SK-N-SH treated with all-trans-retinoic acid at 6 μM for 48 hours (cell line): ENCODE data around the gene PTPRO.

Experiments
- ATAC-seq: fragments of 200-7000 bp; cut with Tn5 transposase; 3 replicates; pipeline ENCODE4 v1.9.1; 2020; ENCODE audit warnings: mild to moderate bottlenecking, moderate library complexity
- ARNTL ChIP-seq: fragments of 450-650 bp; formaldehyde crosslinking; IDR thresholded peaks from 2 replicates; pipeline ENCODE4 v1.5.0; 2020; ENCODE audit warnings: low read depth, mild to moderate bottlenecking, moderate library complexity, borderline replicate concordance
- BACH2 ChIP-seq: fragments of 250-450 bp; sonication (Bioruptor Pico); IDR thresholded peaks from 2 replicates; pipeline ENCODE4 v1.9.0; 2021; ENCODE audit warnings: mild to moderate bottlenecking, borderline replicate concordance
- CSDC2 ChIP-seq: fragments of 250-450 bp; sonication (Bioruptor Pico); IDR thresholded peaks from 2 replicates; pipeline ENCODE4 v1.5.0; 2020; ENCODE audit warnings: mild to moderate bottlenecking, moderate library complexity
- ESRRG ChIP-seq: fragments of 250-450 bp; sonication (Bioruptor Pico); IDR thresholded peaks from 2 replicates; pipeline ENCODE4 v1.6.1; 2021; ENCODE audit warnings: mild to moderate bottlenecking
- GLIS3 ChIP-seq: fragments of 250-450 bp; sonication (Bioruptor Pico); IDR thresholded peaks from 2 replicates; pipeline ENCODE4 v1.5.0; 2020; ENCODE audit warnings: mild to moderate bottlenecking, moderate library complexity
- ISL1 ChIP-seq: fragments of 250-450 bp; sonication (Bioruptor Pico); IDR thresholded peaks from 2 replicates; pipeline ENCODE4 v2.1.2; 2022; ENCODE audit warnings: mild to moderate bottlenecking, moderate library complexity
- OSR1 ChIP-seq: fragments of 250-450 bp; sonication (Bioruptor Pico); IDR thresholded peaks from 2 replicates; pipeline ENCODE4 v1.8.0; 2022; ENCODE audit warnings: moderate library complexity, mild to moderate bottlenecking, inconsistent platforms
- PPARA ChIP-seq: fragments of 250-450 bp; sonication (Bioruptor Pico); IDR thresholded peaks from 2 replicates; pipeline ENCODE4 v1.5.0; 2020; ENCODE audit warnings: mild to moderate bottlenecking, borderline replicate concordance
- RARB ChIP-seq: fragments of 250-450 bp; sonication (Bioruptor Pico); IDR thresholded peaks from 2 replicates; pipeline ENCODE4 v1.8.0; 2021; ENCODE audit warnings: mild to moderate bottlenecking, moderate library complexity
- SNAI2 ChIP-seq: fragments of 250-450 bp; sonication (Bioruptor Pico); IDR thresholded peaks from 2 replicates; pipeline ENCODE4 v1.5.0; 2020; ENCODE audit warnings: mild to moderate bottlenecking, moderate library complexity
- TCF4 ChIP-seq: fragments of 250-450 bp; sonication (Bioruptor Pico); IDR thresholded peaks from 2 replicates; pipeline ENCODE4 v1.8.0; 2021; ENCODE audit warnings: mild to moderate bottlenecking, moderate library complexity, borderline replicate concordance
- TOX ChIP-seq: fragments of 250-450 bp; sonication (Bioruptor Pico); IDR thresholded peaks from 2 replicates; pipeline ENCODE4 v1.8.0; 2021; ENCODE audit warnings: mild to moderate bottlenecking, moderate library complexity, borderline replicate concordance
- ZC3H10 ChIP-seq: fragments of 250-450 bp; sonication (Bioruptor Pico); IDR thresholded peaks from 2 replicates; pipeline ENCODE4 v1.5.1; 2021; ENCODE audit warnings: mild to moderate bottlenecking, moderate library complexity
- ZFP3 ChIP-seq: fragments of 250-450 bp; sonication (Bioruptor Pico); IDR thresholded peaks from 2 replicates; pipeline ENCODE4 v1.5.0; 2020; ENCODE audit warnings: mild to moderate bottlenecking, moderate library complexity
- ZFP30 ChIP-seq: fragments of 450-650 bp; formaldehyde crosslinking; IDR thresholded peaks from 2 replicates; pipeline ENCODE4 v1.5.0; 2022; ENCODE audit warnings: mild to moderate bottlenecking, moderate library complexity
- ZNF565 ChIP-seq: fragments of 450-650 bp; formaldehyde crosslinking; conservative IDR thresholded peaks from 2 replicates; pipeline ENCODE4 v1.5.0; 2020; ENCODE audit warnings: low read depth, mild to moderate bottlenecking, moderate library complexity
- TF ChIP-seq, protein P1 (sequence below): fragments of 250-450 bp; sonication (Bioruptor Pico); IDR thresholded peaks from 2 replicates; pipeline ENCODE4 v1.5.1; 2020; ENCODE audit warnings: low read depth, mild to moderate bottlenecking, moderate library complexity
- TF ChIP-seq, protein P2 (sequence below): fragments of 250-450 bp; sonication (Bioruptor Pico); IDR thresholded peaks from 2 replicates; pipeline ENCODE4 v1.8.0; 2021; ENCODE audit warnings: low read depth, mild to moderate bottlenecking, moderate library complexity, borderline replicate concordance
- TF ChIP-seq, protein P3 (sequence below): fragments of 250-450 bp; sonication (Bioruptor Pico); IDR thresholded peaks from 2 replicates; pipeline ENCODE4 v1.5.0; 2020; ENCODE audit warnings: mild to moderate bottlenecking, moderate library complexity
- TF ChIP-seq, protein P4 (sequence below): fragments of 250-450 bp; sonication (Bioruptor Pico); IDR thresholded peaks from 2 replicates; pipeline ENCODE4 v1.5.1; 2021; ENCODE audit warnings: mild to moderate bottlenecking, moderate library complexity

PTPRO gene

DNA sequence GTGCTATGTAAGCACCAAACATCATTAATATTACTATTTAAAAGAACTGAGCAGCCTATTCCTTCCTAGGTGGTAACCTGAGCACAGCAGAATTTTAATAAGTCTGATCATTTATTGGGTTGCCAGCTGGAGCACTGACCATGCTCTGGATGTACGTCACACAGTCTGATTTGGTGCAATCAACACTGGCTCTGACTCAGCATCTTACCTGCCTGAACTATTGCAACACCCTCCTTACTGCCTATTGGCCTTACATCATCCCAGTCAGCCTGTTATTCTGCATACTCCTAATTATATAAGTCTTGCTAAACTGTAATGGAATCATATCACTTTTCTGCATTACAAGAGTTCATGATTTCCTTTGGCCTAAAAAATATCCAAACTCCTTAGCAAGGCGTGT lies 149.7 kb downstream of the PTPRO start:
- TF ChIP-seq SNAI2 (no peak), ZFP30 (CRISPR knock-in tag) (no peak), ISL1 (CRISPR knock-in tag) (no peak), ARNTL (CRISPR knock-in tag) (no peak), CSDC2 (CRISPR knock-in tag) (no peak)
- TF ChIP-seq, protein P1, sequence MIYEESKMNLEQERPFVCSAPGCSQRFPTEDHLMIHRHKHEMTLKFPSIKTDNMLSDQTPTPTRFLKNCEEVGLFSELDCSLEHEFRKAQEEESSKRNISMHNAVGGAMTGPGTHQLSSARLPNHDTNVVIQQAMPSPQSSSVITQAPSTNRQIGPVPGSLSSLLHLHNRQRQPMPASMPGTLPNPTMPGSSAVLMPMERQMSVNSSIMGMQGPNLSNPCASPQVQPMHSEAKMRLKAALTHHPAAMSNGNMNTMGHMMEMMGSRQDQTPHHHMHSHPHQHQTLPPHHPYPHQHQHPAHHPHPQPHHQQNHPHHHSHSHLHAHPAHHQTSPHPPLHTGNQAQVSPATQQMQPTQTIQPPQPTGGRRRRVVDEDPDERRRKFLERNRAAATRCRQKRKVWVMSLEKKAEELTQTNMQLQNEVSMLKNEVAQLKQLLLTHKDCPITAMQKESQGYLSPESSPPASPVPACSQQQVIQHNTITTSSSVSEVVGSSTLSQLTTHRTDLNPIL (CRISPR knock-in tag) = no peak
- ATAC-seq = no peak

DNA sequence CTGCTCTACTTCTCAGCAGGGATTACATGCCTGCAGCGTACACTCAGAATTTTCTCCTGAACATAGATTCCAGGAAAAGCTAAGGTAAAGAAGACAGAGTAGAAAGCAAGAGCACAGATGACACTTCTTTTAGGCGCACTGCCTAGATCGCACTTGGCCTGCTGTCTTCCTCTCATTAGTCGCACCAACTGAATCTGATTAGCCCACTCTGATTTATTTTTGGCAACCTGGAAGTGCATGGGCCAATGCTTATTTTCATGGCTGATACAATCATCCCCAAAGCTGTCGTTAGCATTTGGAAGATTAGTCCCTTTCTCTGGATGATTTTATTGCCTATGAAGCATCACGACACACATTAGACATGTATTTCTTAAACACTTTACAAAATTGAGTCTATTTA lies 152.5 kb downstream of the PTPRO start:
- ATAC-seq = no peak

DNA sequence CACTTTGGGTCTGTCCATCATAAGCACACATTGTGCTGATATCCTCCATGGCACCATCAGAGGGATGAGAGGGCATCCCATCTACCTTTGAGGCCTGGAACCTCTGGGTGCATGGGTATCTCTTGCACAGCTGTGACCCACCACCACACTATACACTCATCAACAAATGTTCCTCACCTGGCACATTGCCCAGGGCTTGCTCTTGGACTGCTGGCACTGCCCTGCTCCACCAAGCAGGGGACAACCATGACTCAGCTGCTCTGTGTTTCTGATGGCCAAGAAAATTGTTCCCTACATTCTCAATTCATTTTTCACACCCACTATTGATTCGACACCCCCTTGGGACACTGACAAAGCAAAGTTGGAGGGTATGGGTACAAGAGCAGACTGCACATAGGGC lies 155.5 kb downstream of the PTPRO start:
- no peak for TF ChIP-seq ISL1 (CRISPR knock-in tag)
- no peak for TF ChIP-seq TCF4
- ATAC-seq = no peak

More for the DNA sequence above, 152.5 kb downstream of the PTPRO start:
- TF ChIP-seq TOX (CRISPR knock-in tag) (no peak), CSDC2 (CRISPR knock-in tag) (no peak)

DNA sequence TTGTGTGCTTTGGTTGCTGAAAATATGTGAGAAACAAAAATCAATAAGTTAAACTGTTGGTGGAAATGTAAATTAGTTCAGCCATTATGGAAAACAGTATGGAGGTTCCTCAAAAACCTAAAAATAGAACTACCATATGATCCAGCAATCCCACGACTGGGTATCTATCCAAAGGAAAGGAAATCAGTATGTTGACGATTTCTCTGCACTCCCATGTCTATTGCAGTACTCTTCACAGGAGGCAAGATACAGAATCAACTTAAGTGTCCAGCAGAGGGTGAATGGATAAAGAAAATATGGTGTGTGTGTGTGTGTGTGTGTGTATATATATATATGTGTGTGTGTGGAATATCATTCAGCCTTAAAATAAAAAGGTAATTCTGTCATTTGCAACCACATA lies 159.5 kb downstream of the PTPRO start:
- TF ChIP-seq, protein P2, sequence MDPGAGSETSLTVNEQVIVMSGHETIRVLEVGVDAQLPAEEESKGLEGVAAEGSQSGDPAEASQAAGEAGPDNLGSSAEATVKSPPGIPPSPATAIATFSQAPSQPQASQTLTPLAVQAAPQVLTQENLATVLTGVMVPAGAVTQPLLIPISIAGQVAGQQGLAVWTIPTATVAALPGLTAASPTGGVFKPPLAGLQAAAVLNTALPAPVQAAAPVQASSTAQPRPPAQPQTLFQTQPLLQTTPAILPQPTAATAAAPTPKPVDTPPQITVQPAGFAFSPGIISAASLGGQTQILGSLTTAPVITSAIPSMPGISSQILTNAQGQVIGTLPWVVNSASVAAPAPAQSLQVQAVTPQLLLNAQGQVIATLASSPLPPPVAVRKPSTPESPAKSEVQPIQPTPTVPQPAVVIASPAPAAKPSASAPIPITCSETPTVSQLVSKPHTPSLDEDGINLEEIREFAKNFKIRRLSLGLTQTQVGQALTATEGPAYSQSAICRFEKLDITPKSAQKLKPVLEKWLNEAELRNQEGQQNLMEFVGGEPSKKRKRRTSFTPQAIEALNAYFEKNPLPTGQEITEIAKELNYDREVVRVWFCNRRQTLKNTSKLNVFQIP = no peak
- TF ChIP-seq OSR1 = no peak
- no peak for TF ChIP-seq RARB
- TF ChIP-seq ZNF565 = no peak
- TF ChIP-seq CSDC2 (CRISPR knock-in tag) = no peak
- TF ChIP-seq ZFP3 (CRISPR knock-in tag) = no peak
- TF ChIP-seq PPARA (CRISPR knock-in tag) = no peak
- TF ChIP-seq, protein P3, sequence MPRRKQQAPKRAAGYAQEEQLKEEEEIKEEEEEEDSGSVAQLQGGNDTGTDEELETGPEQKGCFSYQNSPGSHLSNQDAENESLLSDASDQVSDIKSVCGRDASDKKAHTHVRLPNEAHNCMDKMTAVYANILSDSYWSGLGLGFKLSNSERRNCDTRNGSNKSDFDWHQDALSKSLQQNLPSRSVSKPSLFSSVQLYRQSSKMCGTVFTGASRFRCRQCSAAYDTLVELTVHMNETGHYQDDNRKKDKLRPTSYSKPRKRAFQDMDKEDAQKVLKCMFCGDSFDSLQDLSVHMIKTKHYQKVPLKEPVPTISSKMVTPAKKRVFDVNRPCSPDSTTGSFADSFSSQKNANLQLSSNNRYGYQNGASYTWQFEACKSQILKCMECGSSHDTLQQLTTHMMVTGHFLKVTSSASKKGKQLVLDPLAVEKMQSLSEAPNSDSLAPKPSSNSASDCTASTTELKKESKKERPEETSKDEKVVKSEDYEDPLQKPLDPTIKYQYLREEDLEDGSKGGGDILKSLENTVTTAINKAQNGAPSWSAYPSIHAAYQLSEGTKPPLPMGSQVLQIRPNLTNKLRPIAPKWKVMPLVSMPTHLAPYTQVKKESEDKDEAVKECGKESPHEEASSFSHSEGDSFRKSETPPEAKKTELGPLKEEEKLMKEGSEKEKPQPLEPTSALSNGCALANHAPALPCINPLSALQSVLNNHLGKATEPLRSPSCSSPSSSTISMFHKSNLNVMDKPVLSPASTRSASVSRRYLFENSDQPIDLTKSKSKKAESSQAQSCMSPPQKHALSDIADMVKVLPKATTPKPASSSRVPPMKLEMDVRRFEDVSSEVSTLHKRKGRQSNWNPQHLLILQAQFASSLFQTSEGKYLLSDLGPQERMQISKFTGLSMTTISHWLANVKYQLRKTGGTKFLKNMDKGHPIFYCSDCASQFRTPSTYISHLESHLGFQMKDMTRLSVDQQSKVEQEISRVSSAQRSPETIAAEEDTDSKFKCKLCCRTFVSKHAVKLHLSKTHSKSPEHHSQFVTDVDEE (CRISPR knock-in tag) = no peak
- TF ChIP-seq ESRRG (CRISPR knock-in tag) = no peak
- TF ChIP-seq, protein P4, sequence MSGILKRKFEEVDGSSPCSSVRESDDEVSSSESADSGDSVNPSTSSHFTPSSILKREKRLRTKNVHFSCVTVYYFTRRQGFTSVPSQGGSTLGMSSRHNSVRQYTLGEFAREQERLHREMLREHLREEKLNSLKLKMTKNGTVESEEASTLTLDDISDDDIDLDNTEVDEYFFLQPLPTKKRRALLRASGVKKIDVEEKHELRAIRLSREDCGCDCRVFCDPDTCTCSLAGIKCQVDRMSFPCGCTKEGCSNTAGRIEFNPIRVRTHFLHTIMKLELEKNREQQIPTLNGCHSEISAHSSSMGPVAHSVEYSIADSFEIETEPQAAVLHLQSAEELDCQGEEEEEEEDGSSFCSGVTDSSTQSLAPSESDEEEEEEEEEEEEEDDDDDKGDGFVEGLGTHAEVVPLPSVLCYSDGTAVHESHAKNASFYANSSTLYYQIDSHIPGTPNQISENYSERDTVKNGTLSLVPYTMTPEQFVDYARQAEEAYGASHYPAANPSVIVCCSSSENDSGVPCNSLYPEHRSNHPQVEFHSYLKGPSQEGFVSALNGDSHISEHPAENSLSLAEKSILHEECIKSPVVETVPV (CRISPR knock-in tag) = no peak
- TF ChIP-seq ISL1 (CRISPR knock-in tag) = no peak
- no peak for TF ChIP-seq TCF4
- no peak for TF ChIP-seq TOX (CRISPR knock-in tag)
- TF ChIP-seq GLIS3 (CRISPR knock-in tag) = no peak
- no peak for ATAC-seq

DNA sequence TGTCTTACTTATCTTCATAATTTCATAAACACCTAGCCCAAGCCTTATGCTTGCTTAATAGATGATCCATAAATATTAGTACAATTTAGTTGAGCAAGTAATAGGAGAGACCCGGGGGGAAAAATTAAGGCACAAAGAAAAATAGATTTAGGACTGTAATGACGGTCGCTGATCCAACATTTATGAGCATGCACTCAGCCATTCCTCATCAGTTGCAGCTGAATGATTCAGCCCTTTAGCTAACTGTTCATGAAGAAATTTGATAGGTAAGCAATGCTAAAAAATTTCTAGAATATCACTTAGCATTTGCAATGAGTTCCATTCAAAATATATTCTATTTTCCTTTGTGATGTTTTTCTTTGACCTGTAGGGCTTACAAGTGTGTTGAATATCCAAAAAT lies 163.2 kb downstream of the PTPRO start:
- TF ChIP-seq CSDC2 (CRISPR knock-in tag) (no peak), OSR1 (no peak), ISL1 (CRISPR knock-in tag) (no peak), BACH2 (CRISPR knock-in tag) (no peak), RARB (no peak), TOX (CRISPR knock-in tag) (no peak), ZC3H10 (CRISPR knock-in tag) (no peak)
- TF ChIP-seq, protein P3 (CRISPR knock-in tag) = no peak
- TF ChIP-seq, all 23 proteins: peak for 0

More for the DNA sequence above, 163.2 kb downstream of the PTPRO start:
- no peak for ATAC-seq
